Measurements from ENCODE around the gene PSMB7.

Gene PSMB7

GRCh38 chr9:124389146-124389939 is 25.9 kb downstream of the PSMB7 start:
- no peaks in the 10 kb centered on the region for H3K9me3 ChIP-seq (ENCODE audit: control insufficient read depth in 1 of 2, low read length in 2 of 2)
- H3K27ac ChIP-seq (ENCODE audit: low read length): no peak overlapping the region
- peaks cover 14 to 33% of the 10 kb centered on the region in 2 donors for H3K4me1 ChIP-seq (ENCODE audit: control insufficient read depth in 1 of 2, insufficient read depth in 2 of 2, low read length in 2 of 2)
- peaks cover under 1 to 9% of the 10 kb centered on the region in 2 donors for H3K36me3 ChIP-seq (ENCODE audit: control insufficient read depth in 1 of 2, insufficient read depth in 2 of 2, low read length in 2 of 2)
- H3K27me3 ChIP-seq (ENCODE audit: low read depth, low read length): no peaks in the 10 kb centered on the region
- no peak overlapping the region for H3K4me3 ChIP-seq (ENCODE audit: low read depth in 1 of 2, low read length in 2 of 2)

DNA sequence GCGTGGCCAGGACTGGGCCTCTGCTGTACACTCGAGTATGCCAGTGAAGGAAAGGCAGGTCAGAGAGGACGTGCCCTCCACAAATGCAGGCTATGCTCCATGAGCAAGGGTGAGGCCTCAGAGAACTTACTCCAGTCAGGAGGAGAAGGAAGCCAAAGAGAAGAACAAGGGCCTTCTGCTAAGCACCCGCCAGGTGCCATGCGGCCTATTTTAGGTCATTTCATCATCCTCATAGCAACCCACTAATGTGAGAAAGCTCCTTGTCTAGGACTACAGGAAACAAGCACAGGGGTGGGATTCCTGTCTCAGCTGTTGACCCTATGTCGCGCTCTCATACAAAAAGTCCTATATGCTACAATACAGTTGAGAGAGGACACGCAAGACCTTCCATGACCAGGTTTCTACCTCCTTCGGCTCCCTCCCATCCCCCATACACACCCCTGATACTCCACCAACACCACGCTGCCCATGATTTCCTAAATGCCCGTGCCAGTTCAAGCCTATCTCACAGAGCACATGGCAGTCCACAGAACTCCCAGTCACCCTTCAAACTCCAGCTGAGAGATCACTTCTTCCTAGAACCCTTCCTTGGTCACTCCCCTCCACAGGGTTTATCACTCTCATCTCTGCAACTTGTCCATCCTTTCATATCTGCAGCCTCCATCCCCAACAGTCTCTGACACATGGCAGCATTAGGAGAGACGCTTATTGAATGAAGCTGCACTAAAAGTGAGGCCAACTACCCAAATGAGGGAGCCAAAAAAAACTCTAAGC is 26.8 kb downstream of the PSMB7 start:
- no peak overlapping the region for H3K27ac ChIP-seq (ENCODE audit: low read length)
- H3K4me3 ChIP-seq (ENCODE audit: low read depth in 1 of 2, low read length in 2 of 2): no peak overlapping the region
- peaks cover 14 to 32% of the 10 kb centered on the region in 2 donors for H3K4me1 ChIP-seq (ENCODE audit: control insufficient read depth in 1 of 2, insufficient read depth in 2 of 2, low read length in 2 of 2)
- peaks cover 9 to 11% of the 10 kb centered on the region in 2 donors for H3K36me3 ChIP-seq (ENCODE audit: control insufficient read depth in 1 of 2, insufficient read depth in 2 of 2, low read length in 2 of 2)
- H3K27me3 ChIP-seq (ENCODE audit: low read depth, low read length): no peaks in the 10 kb centered on the region
- no peaks in the 10 kb centered on the region for H3K9me3 ChIP-seq (ENCODE audit: control insufficient read depth in 1 of 2, low read length in 2 of 2)

- Histone ChIP-seq H3K4me3 (ENCODE audit: low read depth in 1 of 2, low read length in 2 of 2) (no peak overlapping the region), H3K27ac (ENCODE audit: low read length) (no peak overlapping the region), H3K27me3 (ENCODE audit: low read depth, low read length) (no peaks in the 10 kb centered on the region), H3K9me3 (ENCODE audit: control insufficient read depth in 1 of 2, low read length in 2 of 2) (no peaks in the 10 kb centered on the region), H3K36me3 (ENCODE audit: control insufficient read depth in 1 of 2, insufficient read depth in 2 of 2, low read length in 2 of 2) (peaks cover 13 to 19% of the 10 kb centered on the region in 2 donors), H3K4me1 (ENCODE audit: control insufficient read depth in 1 of 2, insufficient read depth in 2 of 2, low read length in 2 of 2) (peaks cover 7 to 18% of the 10 kb centered on the region in 2 donors)
These were observed 29.0 kb downstream of the PSMB7 start for GRCh38 chr9:124386201-124386600.

GRCh38 chr9:124385623-124386022 is 29.6 kb downstream of the PSMB7 start:
- Histone ChIP-seq H3K4me1 (ENCODE audit: control insufficient read depth in 1 of 2, insufficient read depth in 2 of 2, low read length in 2 of 2) (peaks cover 3 to 13% of the 10 kb centered on the region in 2 donors), H3K9me3 (ENCODE audit: control insufficient read depth in 1 of 2, low read length in 2 of 2) (no peaks in the 10 kb centered on the region), H3K27ac (ENCODE audit: low read length) (no peak overlapping the region), H3K4me3 (ENCODE audit: low read depth in 1 of 2, low read length in 2 of 2) (no peak overlapping the region), H3K27me3 (ENCODE audit: low read depth, low read length) (no peaks in the 10 kb centered on the region), H3K36me3 (ENCODE audit: control insufficient read depth in 1 of 2, insufficient read depth in 2 of 2, low read length in 2 of 2) (peaks cover 13 to 19% of the 10 kb centered on the region in 2 donors)

DNA sequence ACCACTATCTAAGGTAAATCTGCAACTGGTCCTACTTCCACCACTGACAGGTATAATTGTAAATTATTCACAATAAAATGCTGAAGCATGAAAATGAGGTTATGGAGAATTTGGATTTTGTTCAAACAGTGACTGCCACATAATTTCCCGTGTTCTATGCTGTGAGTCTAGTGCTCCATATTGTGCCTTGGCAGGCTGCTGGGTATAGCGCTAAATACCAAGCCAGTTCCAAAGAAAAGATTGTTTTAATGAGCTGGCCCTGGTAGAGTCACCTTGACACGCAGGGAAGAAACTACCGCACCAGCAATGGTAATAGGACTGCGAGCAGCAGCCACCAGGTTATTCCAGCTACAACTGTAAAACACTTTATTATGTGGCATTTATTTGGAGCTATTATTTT is 30.4 kb downstream of the PSMB7 start:
- no peak overlapping the region for H3K4me3 ChIP-seq (ENCODE audit: low read depth in 1 of 2, low read length in 2 of 2)
- H3K27me3 ChIP-seq (ENCODE audit: low read depth, low read length): no peaks in the 10 kb centered on the region
- peaks cover 0 to 9% of the 10 kb centered on the region in 2 donors for H3K4me1 ChIP-seq (ENCODE audit: control insufficient read depth in 1 of 2, insufficient read depth in 2 of 2, low read length in 2 of 2)
- H3K9me3 ChIP-seq (ENCODE audit: control insufficient read depth in 1 of 2, low read length in 2 of 2): no peaks in the 10 kb centered on the region
- peaks cover 17 to 22% of the 10 kb centered on the region in 2 donors for H3K36me3 ChIP-seq (ENCODE audit: control insufficient read depth in 1 of 2, insufficient read depth in 2 of 2, low read length in 2 of 2)
- H3K27ac ChIP-seq (ENCODE audit: low read length): no peak overlapping the region

GRCh38 chr9:124384210-124384609 is 31.0 kb downstream of the PSMB7 start:
- Histone ChIP-seq H3K9me3 (ENCODE audit: control insufficient read depth in 1 of 2, low read length in 2 of 2) (no peaks in the 10 kb centered on the region), H3K4me1 (ENCODE audit: control insufficient read depth in 1 of 2, insufficient read depth in 2 of 2, low read length in 2 of 2) (peaks cover 0 to 7% of the 10 kb centered on the region in 2 donors), H3K36me3 (ENCODE audit: control insufficient read depth in 1 of 2, insufficient read depth in 2 of 2, low read length in 2 of 2) (peaks cover 22 to 23% of the 10 kb centered on the region in 2 donors), H3K27ac (ENCODE audit: low read length) (no peak overlapping the region), H3K27me3 (ENCODE audit: low read depth, low read length) (no peaks in the 10 kb centered on the region), H3K4me3 (ENCODE audit: low read depth in 1 of 2, low read length in 2 of 2) (no peak overlapping the region)

GRCh38 chr9:124381170-124381945 is 33.9 kb downstream of the PSMB7 start:
- no peaks in the 10 kb centered on the region for H3K9me3 ChIP-seq (ENCODE audit: control insufficient read depth in 1 of 2, low read length in 2 of 2)
- no peaks in the 10 kb centered on the region for H3K27me3 ChIP-seq (ENCODE audit: low read depth, low read length)
- H3K4me3 ChIP-seq (ENCODE audit: low read depth in 1 of 2, low read length in 2 of 2): no peak overlapping the region
- no peak overlapping the region for H3K27ac ChIP-seq (ENCODE audit: low read length)
- peaks cover 0 to 11% of the 10 kb centered on the region in 2 donors for H3K4me1 ChIP-seq (ENCODE audit: control insufficient read depth in 1 of 2, insufficient read depth in 2 of 2, low read length in 2 of 2)
- H3K36me3 ChIP-seq (ENCODE audit: control insufficient read depth in 1 of 2, insufficient read depth in 2 of 2, low read length in 2 of 2): peaks cover 22 to 23% of the 10 kb centered on the region in 2 donors

DNA sequence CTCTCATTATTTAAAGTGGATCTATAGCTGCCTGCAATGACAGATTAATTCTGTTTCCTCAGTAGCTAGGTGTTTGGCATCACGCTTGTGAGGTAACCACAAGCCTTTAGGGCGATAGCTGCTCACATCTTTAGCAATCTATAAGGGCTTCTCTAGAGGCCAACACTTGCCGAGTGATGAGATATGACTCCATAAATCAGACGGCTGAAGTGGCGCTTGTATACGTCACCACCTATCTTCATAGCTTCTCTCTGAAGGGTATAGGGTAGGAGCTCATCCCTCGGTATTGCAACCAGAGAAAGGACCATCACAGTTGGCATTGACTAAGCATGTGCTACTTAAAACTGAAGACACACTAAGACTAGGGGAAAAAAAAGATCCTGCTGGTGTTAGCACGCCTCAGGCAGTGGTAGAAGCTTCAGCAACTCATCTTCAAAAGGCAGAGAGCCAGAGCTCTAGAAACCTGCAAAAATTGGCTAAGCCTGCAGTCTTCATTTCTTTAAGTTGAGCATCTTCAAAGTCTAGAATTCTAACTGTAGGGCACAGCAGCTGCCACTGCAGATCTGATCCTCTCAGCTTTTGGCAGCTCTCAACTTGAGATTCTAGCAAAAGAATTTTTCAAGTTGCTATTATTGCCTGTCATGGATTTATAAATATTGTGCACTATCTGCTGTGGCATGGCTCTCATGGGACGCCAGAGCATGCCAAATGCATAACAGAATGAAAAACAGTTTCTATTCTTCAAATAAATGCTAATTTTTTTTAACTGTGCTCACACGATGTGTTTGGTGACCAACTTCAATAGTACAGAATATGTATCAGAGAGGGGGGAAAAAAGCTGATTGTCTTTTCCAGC is 37.5 kb downstream of the PSMB7 start:
- Histone ChIP-seq H3K4me3 (ENCODE audit: low read depth in 1 of 2, low read length in 2 of 2) (no peak overlapping the region), H3K36me3 (ENCODE audit: control insufficient read depth in 1 of 2, insufficient read depth in 2 of 2, low read length in 2 of 2) (peaks cover 5 to 16% of the 10 kb centered on the region in 2 donors), H3K4me1 (ENCODE audit: control insufficient read depth in 1 of 2, insufficient read depth in 2 of 2, low read length in 2 of 2) (peaks cover 0 to 11% of the 10 kb centered on the region in 2 donors), H3K27ac (ENCODE audit: low read length) (no peak overlapping the region), H3K9me3 (ENCODE audit: control insufficient read depth in 1 of 2, low read length in 2 of 2) (no peaks in the 10 kb centered on the region), H3K27me3 (ENCODE audit: low read depth, low read length) (no peaks in the 10 kb centered on the region)

DNA sequence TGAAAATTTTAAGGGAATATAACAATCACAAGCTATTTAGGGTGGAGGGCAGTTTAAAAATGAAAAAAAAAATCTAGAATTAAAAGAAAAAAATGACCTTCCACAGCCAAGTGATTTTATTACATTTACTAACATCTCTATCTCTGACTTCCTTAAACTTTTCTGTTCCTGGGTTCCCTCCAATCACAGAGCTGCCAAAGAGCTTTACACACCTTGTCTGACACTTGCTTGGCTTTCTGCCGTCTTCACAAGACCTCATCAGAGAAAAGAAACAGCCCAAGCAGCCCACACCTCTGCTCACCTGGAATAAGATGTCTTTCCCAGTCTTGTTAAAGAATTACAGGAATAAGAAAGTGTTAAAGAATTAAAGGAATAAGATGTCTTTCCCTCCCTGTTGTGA is 38.9 kb downstream of the PSMB7 start:
- H3K36me3 ChIP-seq (ENCODE audit: control insufficient read depth in 1 of 2, insufficient read depth in 2 of 2, low read length in 2 of 2): peaks cover 4 to 16% of the 10 kb centered on the region in 2 donors
- H3K9me3 ChIP-seq (ENCODE audit: control insufficient read depth in 1 of 2, low read length in 2 of 2): no peaks in the 10 kb centered on the region
- H3K27me3 ChIP-seq (ENCODE audit: low read depth, low read length): no peaks in the 10 kb centered on the region
- H3K27ac ChIP-seq (ENCODE audit: low read length): no peak overlapping the region
- peaks cover 0 to 11% of the 10 kb centered on the region in 2 donors for H3K4me1 ChIP-seq (ENCODE audit: control insufficient read depth in 1 of 2, insufficient read depth in 2 of 2, low read length in 2 of 2)
- no peak overlapping the region for H3K4me3 ChIP-seq (ENCODE audit: low read depth in 1 of 2, low read length in 2 of 2)

DNA sequence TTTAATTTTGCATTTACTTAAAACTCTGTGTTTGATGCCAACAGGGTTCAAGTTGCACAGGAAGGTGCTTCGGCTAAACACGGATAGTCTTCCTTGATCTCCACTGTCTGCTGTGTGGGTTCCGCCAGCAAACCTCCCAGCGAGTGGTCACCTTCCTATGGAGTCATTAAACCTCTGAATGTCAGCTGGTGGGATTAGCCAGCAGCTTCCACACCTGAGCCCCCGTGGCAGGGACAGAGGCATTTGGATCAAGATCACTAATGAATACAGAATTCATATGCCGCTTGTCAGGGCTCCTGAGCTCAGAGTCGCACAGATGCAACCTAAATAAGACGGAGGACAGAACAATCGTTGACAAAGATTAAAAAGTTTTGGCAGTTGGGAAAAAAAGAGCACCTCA is 39.5 kb downstream of the PSMB7 start:
- H3K9me3 ChIP-seq (ENCODE audit: control insufficient read depth in 1 of 2, low read length in 2 of 2): no peaks in the 10 kb centered on the region
- H3K4me1 ChIP-seq (ENCODE audit: control insufficient read depth in 1 of 2, insufficient read depth in 2 of 2, low read length in 2 of 2): peaks cover 0 to 11% of the 10 kb centered on the region in 2 donors
- no peak overlapping the region for H3K4me3 ChIP-seq (ENCODE audit: low read depth in 1 of 2, low read length in 2 of 2)

More for the DNA sequence above, 39.5 kb downstream of the PSMB7 start:
- H3K27me3 ChIP-seq (ENCODE audit: low read depth, low read length): no peaks in the 10 kb centered on the region
- H3K27ac ChIP-seq (ENCODE audit: low read length): no peak overlapping the region
- peaks cover 4 to 16% of the 10 kb centered on the region in 2 donors for H3K36me3 ChIP-seq (ENCODE audit: control insufficient read depth in 1 of 2, insufficient read depth in 2 of 2, low read length in 2 of 2)
